OCI-LY1 (cell line): Measurements from ENCODE around the gene RNU6-9.

ENCODE experiments used
- H2AFZ ChIP-seq: fragments of 200-600 bp; sonication (generic), shearing (Covaris generic); 2 replicates; pipeline ENCODE4 v1.6.0; 2014; ENCODE audit warnings: antibody characterized with exemption, mild to moderate bottlenecking, low read length
- H3F3A ChIP-seq: fragments of 200-600 bp; sonication (generic), shearing (Covaris generic); 2 replicates; pipeline ENCODE4 v1.6.0; 2014; ENCODE audit warnings: mild to moderate bottlenecking, antibody characterized with exemption, low read length, moderate library complexity; ENCODE audit not compliant: insufficient read depth
- H3K27ac ChIP-seq: fragments of 200-600 bp; sonication (generic); 2 replicates; pipeline ENCODE4 v1.5.1; 2014; ENCODE audit warnings: low read length, mixed run types, mild to moderate bottlenecking, low read depth; ENCODE audit not compliant: poor library complexity, severe bottlenecking
- H3K27me3 ChIP-seq: fragments of 200-600 bp; sonication (generic); 2 replicates; pipeline ENCODE4 v1.6.0; 2014; ENCODE audit warnings: antibody characterized with exemption, mild to moderate bottlenecking, low read length, moderate library complexity; ENCODE audit not compliant: insufficient read depth
- H3K36me3 ChIP-seq: fragments of 200-600 bp; sonication (generic); 2 replicates; pipeline ENCODE4 v1.6.1; 2014; ENCODE audit warnings: mild to moderate bottlenecking, antibody characterized with exemption, low read length, moderate library complexity, mixed read lengths; ENCODE audit not compliant: insufficient read depth
- H3K4me1 ChIP-seq: fragments of 200-600 bp; sonication (generic); 2 replicates; pipeline ENCODE4 v1.5.1; 2014; ENCODE audit warnings: mild to moderate bottlenecking, low read length, moderate library complexity; ENCODE audit not compliant: insufficient read depth, severe bottlenecking
- H3K4me2 ChIP-seq: fragments of 200-600 bp; sonication (generic), shearing (Covaris generic); 2 replicates; pipeline ENCODE4 v1.6.1; 2014; ENCODE audit warnings: low read length
- H3K4me3 ChIP-seq: fragments of 200-600 bp; sonication (generic); 2 replicates; pipeline ENCODE4 v1.5.1; 2014; ENCODE audit warnings: low read length, low read depth, mild to moderate bottlenecking, mixed read lengths; ENCODE audit not compliant: poor library complexity, severe bottlenecking
- H3K79me2 ChIP-seq: fragments of 200-600 bp; shearing (Covaris generic); 2 replicates; pipeline ENCODE4 v1.6.1; 2016; ENCODE audit warnings: mixed run types, low read length, mixed read lengths; ENCODE audit not compliant: insufficient read depth
- H3K9ac ChIP-seq: fragments of 200-600 bp; sonication (generic), shearing (Covaris generic); 2 replicates; pipeline ENCODE4 v1.6.1; 2014; ENCODE audit warnings: mild to moderate bottlenecking, low read length, mixed read lengths
- H3K9me2 ChIP-seq: fragments of 200-600 bp; sonication (generic), shearing (Covaris generic); 2 replicates; pipeline ENCODE4 v1.6.1; 2014; ENCODE audit warnings: low read depth, mild to moderate bottlenecking, low read length, mixed read lengths
- H3K9me3 ChIP-seq: fragments of 200-600 bp; shearing (Covaris generic); 2 replicates; pipeline ENCODE4 v1.6.1; 2014; ENCODE audit warnings: low read length, mixed read lengths
- H4K20me1 ChIP-seq: fragments of 200-600 bp; sonication (generic), shearing (Covaris generic); 2 replicates; pipeline ENCODE4 v1.6.0; 2016; ENCODE audit warnings: mild to moderate bottlenecking, low read length; ENCODE audit not compliant: insufficient read depth
- CTCF ChIP-seq: fragments of 200-600 bp; sonication (generic), shearing (Covaris generic); IDR thresholded peaks from 2 replicates; pipeline ENCODE4 v1.5.1; 2017; ENCODE audit warnings: mild to moderate bottlenecking, antibody characterized with exemption, low read length, moderate library complexity, mixed read lengths
- EZH2 ChIP-seq: fragments of 200-600 bp; sonication (generic), shearing (Covaris generic); IDR thresholded peaks from 2 replicates; pipeline ENCODE4 v1.8.0; 2017; ENCODE audit warnings: borderline replicate concordance, mixed run types, mild to moderate bottlenecking, antibody characterized with exemption, low read length, moderate library complexity, mixed read lengths

Gene RNU6-9

GRCh38 chr19:896434-896833 lies 3.1 kb downstream of the RNU6-9 start:
- no peaks in the 10 kb centered on the region for H3K9me2 ChIP-seq
- H3K36me3 ChIP-seq = peaks cover 28% of the 10 kb centered on the region
- no peak overlapping the region for H3K27ac ChIP-seq

GRCh38 chr19:896999-897398 lies 3.7 kb downstream of the RNU6-9 start:
- H3K36me3 ChIP-seq = peaks cover 29% of the 10 kb centered on the region

More at GRCh38 chr19:896434-896833, 3.1 kb downstream of the RNU6-9 start:
- H3F3A ChIP-seq = no peaks in the 10 kb centered on the region; the same call in 1 of the 2 replicates
- H3K79me2 ChIP-seq = no peaks in the 10 kb centered on the region
- no peak overlapping the region for H3K9ac ChIP-seq
- TF ChIP-seq CTCF (no peak), EZH2 (no peak)
- no peaks in the 10 kb centered on the region for H3K27me3 ChIP-seq
- no peak overlapping the region for H3K4me3 ChIP-seq
- no peaks in the 10 kb centered on the region for H3K9me3 ChIP-seq
- no peaks in the 10 kb centered on the region for H4K20me1 ChIP-seq
- H3K4me1 ChIP-seq = peaks cover 25% of the 10 kb centered on the region
- H2AFZ ChIP-seq = no peak overlapping the region
- H3K4me2 ChIP-seq = no peak overlapping the region

GRCh38 chr19:897442-898039 lies 4.3 kb downstream of the RNU6-9 start:
- H3K9me3 ChIP-seq = no peaks in the 10 kb centered on the region
- H3K27me3 ChIP-seq = no peaks in the 10 kb centered on the region
- no peaks in the 10 kb centered on the region for H4K20me1 ChIP-seq
- no peak for TF ChIP-seq CTCF
- TF ChIP-seq EZH2 = no peak
- no peak overlapping the region for H2AFZ ChIP-seq
- H3K27ac ChIP-seq = no peak overlapping the region
- H3K4me2 ChIP-seq = no peak overlapping the region
- H3K4me3 ChIP-seq = no peak overlapping the region
- no peaks in the 10 kb centered on the region; the same call in 1 of the 2 replicates for H3F3A ChIP-seq
- peaks cover 19% of the 10 kb centered on the region for H3K4me1 ChIP-seq
- H3K9me2 ChIP-seq = no peaks in the 10 kb centered on the region
- no peaks in the 10 kb centered on the region for H3K79me2 ChIP-seq
- H3K9ac ChIP-seq = no peak overlapping the region
- peaks cover 30% of the 10 kb centered on the region for H3K36me3 ChIP-seq

More at GRCh38 chr19:896999-897398, 3.7 kb downstream of the RNU6-9 start:
- H4K20me1 ChIP-seq = no peaks in the 10 kb centered on the region
- TF ChIP-seq EZH2 = no peak
- TF ChIP-seq CTCF = no peak
- peaks cover 23% of the 10 kb centered on the region for H3K4me1 ChIP-seq
- H3K27ac ChIP-seq = no peak overlapping the region
- H3K27me3 ChIP-seq = no peaks in the 10 kb centered on the region
- H3F3A ChIP-seq = no peaks in the 10 kb centered on the region; the same call in 1 of the 2 replicates
- no peak overlapping the region for H3K9ac ChIP-seq
- H3K79me2 ChIP-seq = no peaks in the 10 kb centered on the region
- H3K9me2 ChIP-seq = no peaks in the 10 kb centered on the region
- H3K4me2 ChIP-seq = no peak overlapping the region
- no peak overlapping the region for H3K4me3 ChIP-seq
- H3K9me3 ChIP-seq = no peaks in the 10 kb centered on the region
- H2AFZ ChIP-seq = no peak overlapping the region
